Endodermal cell (in vitro differentiated cells): ENCODE measurements around the gene LCN2. TPM values are rescaled to one million over a fixed set of nuclear protein-coding genes. Genes with fewer than 3 reads are reported as not detected.

Experiments
- DNase-seq: peaks from one replicate; pipeline ENCODE4 v3.0.0-alpha.2; 2017
- H3K27ac ChIP-seq: 2 replicates; pipeline ENCODE4 v1.5.1; 2013; ENCODE audit warnings: mild to moderate bottlenecking, low read depth, low read length, moderate library complexity
- H3K27me3 ChIP-seq: 2 replicates; pipeline ENCODE4 v1.6.1; 2013; ENCODE audit warnings: mild to moderate bottlenecking, low read length, moderate library complexity; ENCODE audit not compliant: insufficient read depth, control insufficient read depth, poor library complexity, severe bottlenecking
- H3K36me3 ChIP-seq: 2 replicates; pipeline ENCODE4 v1.7.0; 2013; ENCODE audit warnings: mild to moderate bottlenecking, low read length, moderate library complexity; ENCODE audit not compliant: control insufficient read depth, insufficient read depth
- H3K4me1 ChIP-seq: one replicate; pipeline ENCODE4 v1.7.0; 2013; ENCODE audit warnings: low read length; ENCODE audit not compliant: control insufficient read depth, insufficient read depth
- H3K4me3 ChIP-seq: 2 replicates; pipeline ENCODE4 v1.5.1; 2013; ENCODE audit warnings: mild to moderate bottlenecking, low read length, moderate library complexity
- H3K9ac ChIP-seq: 2 replicates; pipeline ENCODE4 v1.6.1; 2013; ENCODE audit warnings: mild to moderate bottlenecking, low read length, moderate library complexity; ENCODE audit not compliant: poor library complexity, severe bottlenecking; ENCODE audit errors: extremely low read depth
- H3K9me3 ChIP-seq: 2 replicates; pipeline ENCODE4 v1.6.1; 2013; ENCODE audit warnings: mild to moderate bottlenecking, low read length, moderate library complexity; ENCODE audit not compliant: control insufficient read depth
- H3K27ac Mint-ChIP-seq: 2 replicates; pipeline ENCODE4 v1.8.0; 2020; ENCODE audit warnings: mixed read lengths
- H3K27me3 Mint-ChIP-seq: 2 replicates; pipeline ENCODE4 v1.8.0; 2021; ENCODE audit warnings: mild to moderate bottlenecking, mixed read lengths; ENCODE audit not compliant: insufficient read depth
- H3K36me3 Mint-ChIP-seq: 2 replicates; pipeline ENCODE4 v1.8.0; 2020; ENCODE audit warnings: low read depth, mixed read lengths
- H3K4me1 Mint-ChIP-seq: 2 replicates; pipeline ENCODE4 v1.8.0; 2020; ENCODE audit warnings: mixed read lengths
- H3K4me3 Mint-ChIP-seq: 2 replicates; pipeline ENCODE4 v1.8.0; 2020; ENCODE audit warnings: mild to moderate bottlenecking, moderate library complexity, mixed read lengths
- H3K9me3 Mint-ChIP-seq: 2 replicates; pipeline ENCODE4 v1.8.0; 2020; ENCODE audit warnings: mild to moderate bottlenecking, mixed read lengths
- CTCF ChIP-seq: fragments of 200-600 bp; sonication (generic); conservative IDR thresholded peaks from 2 replicates; pipeline ENCODE4 v1.5.0; 2021; ENCODE audit warnings: antibody characterized with exemption, mild to moderate bottlenecking
- WGBS, 2 experiments: methylation state at CpG; one replicate each; pipeline versions ENCODE4 v1.1.5 to v1.1.7; 2013; ENCODE audit warnings: missing lambda C conversion rate in 2 of 2, mixed read lengths in 1 of 2; ENCODE audit not compliant: insufficient coverage in 1 of 2, insufficient read length in 1 of 2; 5-methylcytosine and 5-hydroxymethylcytosine counted together
- total RNA-seq, 2 donors: library from RNA; stranded (reverse); fragmentation: NEBNext Ultra II Directional in 1 of 2; extraction: Animal tissue kit (Norgen Biotek cat#: 25700) in 1 of 2; gene quantifications; 2 replicates in 1 of 2; 3 replicates in 1 of 2; pipeline ENCODE4 v1.2.1, GENCODE V29; 2021

The LCN2 gene
- total RNA-seq, 2 donors from 2014 or later, result not detected

- Mint-ChIP-seq H3K27me3 (no peaks in the 10 kb centered on the region), H3K36me3 (peaks cover 48% of the 10 kb centered on the region), H3K9me3 (no peaks in the 10 kb centered on the region), H3K4me3 (no peak overlapping the region), H3K27ac (peak overlapping the region; percentile 66), H3K4me1 (peaks cover 16% of the 10 kb centered on the region)
- no peak overlapping the region for H3K27ac ChIP-seq
- H3K4me1 ChIP-seq, result peaks cover 20% of the 10 kb centered on the region
- peaks cover 56% of the 10 kb centered on the region for H3K36me3 ChIP-seq
- no peaks in the 10 kb centered on the region for H3K9me3 ChIP-seq
- no peaks in the 10 kb centered on the region for H3K27me3 ChIP-seq
- WGBS, 2 experiments, result 92 to 95% methylated on average over 20 to 23 of the region's 23 CpGs
- no peak overlapping the region for H3K9ac ChIP-seq
- no peak overlapping the region for H3K4me3 ChIP-seq
- TF ChIP-seq CTCF, result no peak
- DNase-seq, result peak; percentile 62
Observed at GRCh38 chr9:128102861-128103588, 46.2 kb upstream of the LCN2 start.

- peak overlapping the region; percentile 64 for H3K27ac Mint-ChIP-seq
- no peaks in the 10 kb centered on the region for H3K9me3 ChIP-seq
Observed at GRCh38 chr9:128103589-128103962, 45.7 kb upstream of the LCN2 start.

GRCh38 chr9:128104171-128104618, 45.1 kb upstream of the LCN2 start:
- no peaks in the 10 kb centered on the region for H3K27me3 Mint-ChIP-seq
- no peak overlapping the region for H3K27ac Mint-ChIP-seq
- peak overlapping the region; percentile 3 for H3K27ac ChIP-seq
- peaks cover 50% of the 10 kb centered on the region for H3K36me3 Mint-ChIP-seq
- no peak overlapping the region for H3K9ac ChIP-seq
- 93 to 98% methylated on average over 4 to 6 of the region's 6 CpGs for WGBS, 2 experiments
- H3K9me3 Mint-ChIP-seq, result no peaks in the 10 kb centered on the region
- H3K4me3 ChIP-seq, result no peak overlapping the region
- no peak overlapping the region for H3K4me3 Mint-ChIP-seq
- no peak for DNase-seq
- no peak for TF ChIP-seq CTCF
- H3K27me3 ChIP-seq, result no peaks in the 10 kb centered on the region
- peaks cover 8% of the 10 kb centered on the region for H3K4me1 Mint-ChIP-seq
- no peaks in the 10 kb centered on the region for H3K9me3 ChIP-seq
- H3K36me3 ChIP-seq, result peaks cover 63% of the 10 kb centered on the region
- H3K4me1 ChIP-seq, result peaks cover 15% of the 10 kb centered on the region

More at GRCh38 chr9:128103589-128103962, 45.7 kb upstream of the LCN2 start:
- H3K36me3 ChIP-seq, result peaks cover 62% of the 10 kb centered on the region
- H3K4me1 Mint-ChIP-seq, result peaks cover 14% of the 10 kb centered on the region
- H3K27me3 Mint-ChIP-seq, result no peaks in the 10 kb centered on the region
- H3K4me3 ChIP-seq, result no peak overlapping the region
- peak; percentile 78 for DNase-seq
- peak; percentile 73 for TF ChIP-seq CTCF
- H3K4me1 ChIP-seq, result peaks cover 20% of the 10 kb centered on the region
- H3K4me3 Mint-ChIP-seq, result no peak overlapping the region
- H3K36me3 Mint-ChIP-seq, result peaks cover 50% of the 10 kb centered on the region
- H3K27ac ChIP-seq, result no peak overlapping the region
- 92 to 94% methylated on average over 3 to 8 of the region's 8 CpGs for WGBS, 2 experiments
- H3K9me3 Mint-ChIP-seq, result no peaks in the 10 kb centered on the region
- no peak overlapping the region for H3K9ac ChIP-seq
- H3K27me3 ChIP-seq, result no peaks in the 10 kb centered on the region
